ENCODE measurements around the gene KIAA1671.
"Not testable (repeated sequence)": the region's sequence is repeated elsewhere in the genome, so short reads cannot be mapped to it uniquely, and the experiment has no call there.

Gene KIAA1671

GRCh38 chr22:25178869-25179631 is 226.5 kb downstream of the KIAA1671 start:
- H3K4me3 Mint-ChIP-seq, H3K36me3 Mint-ChIP-seq, H3K27me3 Mint-ChIP-seq, H3K27ac Mint-ChIP-seq, H3K4me1 Mint-ChIP-seq: not testable (repeated sequence)
- peak; percentile 71 for ATAC-seq
- H3K9me3 Mint-ChIP-seq, result peaks cover 11% of the 10 kb centered on the region

- Mint-ChIP-seq H3K4me1 (no peaks in the 10 kb centered on the region), H3K27me3 (peaks cover 9% of the 10 kb centered on the region), H3K9me3 (peaks cover 11% of the 10 kb centered on the region), H3K27ac (no peak overlapping the region), H3K36me3 (no peaks in the 10 kb centered on the region), H3K4me3 (no peak overlapping the region)
- ATAC-seq, result no peak
Measured at GRCh38 chr22:25182131-25183110, 229.9 kb downstream of the KIAA1671 start.

- Mint-ChIP-seq H3K27me3 (peaks cover 9% of the 10 kb centered on the region), H3K36me3 (no peaks in the 10 kb centered on the region), H3K4me1 (no peaks in the 10 kb centered on the region), H3K4me3 (no peak overlapping the region), H3K9me3 (peaks cover 14% of the 10 kb centered on the region), H3K27ac (no peak overlapping the region)
- no peak for ATAC-seq
Measured at GRCh38 chr22:25183949-25184619, 231.6 kb downstream of the KIAA1671 start.

DNA sequence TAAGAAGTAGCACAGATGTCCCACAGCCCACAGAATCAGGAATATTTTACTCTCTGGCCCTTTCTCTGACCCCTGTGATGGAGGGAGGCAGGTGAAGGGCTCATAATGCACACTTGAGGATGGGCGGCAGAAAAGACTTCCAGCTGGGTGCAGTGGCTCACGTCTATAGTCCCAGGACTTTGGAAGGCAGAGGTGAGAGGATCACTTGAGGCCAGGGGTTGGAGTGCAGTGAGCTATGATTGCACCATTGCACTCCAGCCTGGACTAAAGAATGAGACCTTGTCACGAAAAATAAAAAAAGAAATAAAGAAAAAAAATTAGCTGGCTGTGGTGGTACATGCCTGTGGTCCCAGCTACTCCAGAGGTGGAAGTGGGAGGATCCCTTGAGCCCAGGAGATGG is 233.6 kb downstream of the KIAA1671 start:
- no peak overlapping the region for H3K27ac Mint-ChIP-seq
- H3K4me3 Mint-ChIP-seq, result no peak overlapping the region
- H3K36me3 Mint-ChIP-seq, result no peaks in the 10 kb centered on the region
- peaks cover 6% of the 10 kb centered on the region for H3K9me3 Mint-ChIP-seq
- H3K27me3 Mint-ChIP-seq, result peaks cover 9% of the 10 kb centered on the region
- no peaks in the 10 kb centered on the region for H3K4me1 Mint-ChIP-seq
- no peak for ATAC-seq

- no peak overlapping the region for H3K4me3 Mint-ChIP-seq
- H3K9me3 Mint-ChIP-seq, result peaks cover 3% of the 10 kb centered on the region
- ATAC-seq, result no peak
- H3K27me3 Mint-ChIP-seq, result peaks cover 3% of the 10 kb centered on the region
- H3K27ac Mint-ChIP-seq, result no peak overlapping the region
- H3K36me3 Mint-ChIP-seq, result no peaks in the 10 kb centered on the region
- H3K4me1 Mint-ChIP-seq, result no peaks in the 10 kb centered on the region
Measured at GRCh38 chr22:25187469-25187868, 235.0 kb downstream of the KIAA1671 start.

- Mint-ChIP-seq H3K4me1 (no peaks in the 10 kb centered on the region), H3K4me3 (no peak overlapping the region), H3K9me3 (peaks cover 3% of the 10 kb centered on the region), H3K36me3 (no peaks in the 10 kb centered on the region), H3K27ac (no peak overlapping the region), H3K27me3 (peaks cover 13% of the 10 kb centered on the region)
- no peak for ATAC-seq
Measured at GRCh38 chr22:25192406-25192805, 239.9 kb downstream of the KIAA1671 start.

GRCh38 chr22:25193130-25193529 is 240.6 kb downstream of the KIAA1671 start:
- H3K9me3 Mint-ChIP-seq, result peaks cover 3% of the 10 kb centered on the region
- ATAC-seq, result no peak
- H3K4me3 Mint-ChIP-seq, result no peak overlapping the region
- no peak overlapping the region for H3K27ac Mint-ChIP-seq
- no peaks in the 10 kb centered on the region for H3K36me3 Mint-ChIP-seq
- H3K4me1 Mint-ChIP-seq, result no peaks in the 10 kb centered on the region
- H3K27me3 Mint-ChIP-seq, result peaks cover 13% of the 10 kb centered on the region

DNA sequence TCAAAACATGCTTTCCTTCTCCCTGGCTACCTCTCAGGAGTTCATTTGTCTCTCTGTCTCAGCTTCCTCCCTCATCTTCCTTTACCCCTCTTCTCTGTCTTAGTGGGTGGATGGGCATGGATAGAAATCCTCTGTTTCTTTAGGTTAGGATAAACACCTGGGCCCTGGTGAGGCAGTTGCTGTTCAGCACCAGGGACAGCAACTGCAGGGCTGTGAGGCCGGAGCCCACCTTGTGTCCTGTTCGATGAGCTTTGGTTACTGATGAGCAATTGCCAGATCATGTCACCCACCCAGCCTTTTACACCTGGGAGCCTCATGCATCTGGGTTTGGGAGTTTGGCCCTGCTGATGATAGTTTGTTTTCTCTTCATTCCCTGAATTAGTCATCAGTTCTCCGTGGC is 241.0 kb downstream of the KIAA1671 start:
- Mint-ChIP-seq H3K27ac (no peak overlapping the region), H3K36me3 (no peaks in the 10 kb centered on the region), H3K27me3 (peaks cover 13% of the 10 kb centered on the region), H3K9me3 (peaks cover 3% of the 10 kb centered on the region), H3K4me1 (no peaks in the 10 kb centered on the region), H3K4me3 (no peak overlapping the region)
- no peak for ATAC-seq

GRCh38 chr22:25196326-25196725 is 243.8 kb downstream of the KIAA1671 start:
- no peak for ATAC-seq
- Mint-ChIP-seq H3K36me3 (no peaks in the 10 kb centered on the region), H3K27me3 (peaks cover 13% of the 10 kb centered on the region), H3K4me3 (no peak overlapping the region), H3K27ac (no peak overlapping the region), H3K9me3 (no peaks in the 10 kb centered on the region), H3K4me1 (no peaks in the 10 kb centered on the region)

DNA sequence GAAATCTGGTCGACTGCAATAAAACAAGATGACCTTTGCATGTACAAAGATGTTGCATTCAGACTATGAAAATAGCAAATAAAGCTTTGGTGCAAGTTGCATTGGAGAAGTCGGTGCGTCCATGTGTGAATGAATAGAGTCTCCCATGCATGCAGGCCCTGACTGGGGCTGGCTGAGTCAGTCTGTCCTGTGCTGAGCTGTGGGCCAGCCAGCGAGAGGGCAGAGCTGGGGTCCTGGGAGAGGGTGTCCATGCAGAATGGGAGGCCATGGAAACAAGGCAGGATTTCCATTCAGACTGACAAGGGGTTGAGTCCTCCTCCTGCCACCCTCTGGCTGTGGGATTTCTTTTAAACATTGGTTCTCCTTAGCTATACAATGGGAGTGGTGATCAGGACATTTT is 244.8 kb downstream of the KIAA1671 start:
- Mint-ChIP-seq H3K9me3 (no peaks in the 10 kb centered on the region), H3K4me3 (no peak overlapping the region), H3K36me3 (no peaks in the 10 kb centered on the region), H3K4me1 (no peaks in the 10 kb centered on the region), H3K27me3 (peaks cover 18% of the 10 kb centered on the region), H3K27ac (no peak overlapping the region)
- ATAC-seq, result no peak

GRCh38 chr22:25199731-25200520 is 247.4 kb downstream of the KIAA1671 start, which contains the start of gene CRYBB3:
Gene CRYBB3, plus strand, starts transcription at chr22:25199858. Its CDS starts 1,539 bp downstream, at chr22:25201397.
- no peaks in the 10 kb centered on the region for H3K9me3 Mint-ChIP-seq
- H3K27me3 Mint-ChIP-seq, result peaks cover 21% of the 10 kb centered on the region
- H3K4me1 Mint-ChIP-seq, result no peaks in the 10 kb centered on the region
- peak; percentile 18 for ATAC-seq
- no peak within 1 kb of the TSS for H3K27ac Mint-ChIP-seq
- H3K36me3 Mint-ChIP-seq, result no peaks in the 10 kb centered on the region
- no peak within 1 kb of the TSS for H3K4me3 Mint-ChIP-seq

GRCh38 chr22:25200967-25201366 is 248.5 kb downstream of the KIAA1671 start:
- H3K27ac Mint-ChIP-seq, result no peak overlapping the region

DNA sequence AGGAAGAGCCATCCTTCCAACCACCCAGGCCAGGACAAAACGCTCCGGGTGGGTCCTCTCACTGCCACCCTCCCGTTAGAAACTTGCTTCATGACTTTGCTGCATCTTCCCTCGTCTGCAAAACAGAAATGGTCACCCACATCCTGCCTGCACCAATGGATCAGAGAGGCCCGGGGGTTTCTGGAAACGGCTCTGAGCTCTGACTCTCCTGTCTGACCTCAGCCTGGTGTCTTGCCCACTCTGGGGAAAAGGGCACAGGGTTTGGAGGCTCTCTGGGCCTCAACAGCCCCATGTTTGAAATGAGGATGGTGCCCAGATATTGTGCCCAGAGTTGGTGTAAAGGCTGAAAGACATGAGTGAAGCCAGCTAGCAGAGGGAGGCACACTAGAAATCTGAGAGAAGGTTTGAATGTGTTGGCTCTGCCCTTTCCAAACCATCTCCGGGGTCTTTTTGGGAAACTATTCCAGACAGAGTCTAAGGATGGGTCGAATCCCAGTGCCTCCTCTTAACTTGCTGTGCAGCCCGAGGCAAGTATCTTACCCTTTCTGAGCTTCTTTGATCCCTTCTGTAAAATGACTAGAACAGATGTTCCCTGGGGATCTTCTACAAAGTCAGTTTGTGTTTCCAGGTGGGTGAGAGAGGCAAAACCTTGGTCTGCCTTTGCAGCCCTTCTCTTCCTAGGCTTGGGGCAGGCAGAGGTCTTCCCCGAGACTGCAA is 249.2 kb downstream of the KIAA1671 start:
- Mint-ChIP-seq H3K9me3 (no peaks in the 10 kb centered on the region), H3K27ac (no peak overlapping the region), H3K4me3 (no peak overlapping the region), H3K27me3 (peaks cover 13% of the 10 kb centered on the region), H3K36me3 (no peaks in the 10 kb centered on the region), H3K4me1 (no peaks in the 10 kb centered on the region)
- ATAC-seq, result no peak

More at GRCh38 chr22:25200967-25201366, 248.5 kb downstream of the KIAA1671 start:
- ATAC-seq, result no peak
- Mint-ChIP-seq H3K36me3 (no peaks in the 10 kb centered on the region), H3K4me1 (no peaks in the 10 kb centered on the region), H3K9me3 (no peaks in the 10 kb centered on the region), H3K4me3 (no peak overlapping the region), H3K27me3 (peaks cover 21% of the 10 kb centered on the region)

- Mint-ChIP-seq H3K36me3 (no peaks in the 10 kb centered on the region), H3K9me3 (no peaks in the 10 kb centered on the region), H3K4me3 (no peak overlapping the region), H3K27me3 (peaks cover 9% of the 10 kb centered on the region), H3K27ac (no peak overlapping the region), H3K4me1 (no peaks in the 10 kb centered on the region)
- ATAC-seq, result no peak
Measured at GRCh38 chr22:25202290-25202921, 249.9 kb downstream of the KIAA1671 start.

Data from stimulated activated memory B cell treated with anti-CD40 and anti-IgM and Interleukin-4, amounts not matched to agents 10 μg/mL and 1 μg/mL and 100 μg/mL, for 72 hours (primary cell).